HEK293 (cell line): Measurements from ENCODE around the gene ARHGEF28.
A peak's percentile ranks its signal among the peaks of the same experiment; 100 is the strongest.

Experiments
- CTCF ChIA-PET: fragments of 350-600 bp; formaldehyde crosslinking; extraction: SDS; loops from one replicate; lab custom pipeline; 2021; ENCODE audit warnings: antibody characterized with exemption; lab: Yijun Ruan, JAX
- POLR2A ChIA-PET: fragments of 300-600 bp; formaldehyde crosslinking; extraction: SDS; loops from one replicate; lab custom pipeline; 2020; ENCODE audit warnings: antibody characterized with exemption, inconsistent platforms; lab: Yijun Ruan, JAX
- H3K27ac ChIP-seq: fragments of 200-500 bp; sonication (Bioruptor generic); 2 replicates; pipeline ENCODE4 v1.5.1; 2014; ENCODE audit warnings: low read depth, low read length, control low read depth, inconsistent platforms; ENCODE audit errors: extremely low read depth
- H3K36me3 ChIP-seq, 2 experiments: fragments of 200-500 bp in 1 of 2; sonication (Bioruptor generic) in 1 of 2; 1 replicate in 1 of 2; 2 replicates in 1 of 2; pipeline ENCODE4 v1.5.1; 2014 to 2017; ENCODE audit warnings: inconsistent platforms in 2 of 2, low read length in 2 of 2; ENCODE audit not compliant: control insufficient read depth in 2 of 2, insufficient read depth in 1 of 2
- H3K4me1 ChIP-seq: fragments of 200-500 bp; sonication (Bioruptor generic); 2 replicates; pipeline ENCODE4 v1.5.1; 2014; ENCODE audit warnings: mild to moderate bottlenecking, low read length, inconsistent platforms; ENCODE audit not compliant: control insufficient read depth, insufficient read depth
- H3K4me3 ChIP-seq: 2 replicates; pipeline ENCODE4 v1.5.1; 2011; ENCODE audit warnings: low read depth, mild to moderate bottlenecking, control low read depth, low read length, moderate library complexity
- H3K9me3 ChIP-seq: fragments of 200-500 bp; sonication (Bioruptor generic); 2 replicates; pipeline ENCODE4 v1.5.1; 2014; ENCODE audit warnings: low read depth, low read length, inconsistent platforms; ENCODE audit not compliant: control insufficient read depth, insufficient read depth
- BCL11A ChIP-seq: fragments of 450-650 bp; formaldehyde crosslinking; IDR thresholded peaks from 2 replicates; pipeline ENCODE4 v1.5.1; 2016; ENCODE audit warnings: low read depth, missing biosample characterization, missing genetic modification characterization
- GLIS1 ChIP-seq: fragments of 450-650 bp; formaldehyde crosslinking; IDR thresholded peaks from 2 replicates; pipeline ENCODE4 v1.5.1; 2016; ENCODE audit warnings: missing biosample characterization, missing genetic modification characterization
- IKZF3 ChIP-seq: fragments of 450-650 bp; IDR thresholded peaks from 2 replicates; pipeline ENCODE4 v1.5.0; 2018; ENCODE audit warnings: missing biosample characterization, mild to moderate bottlenecking, missing genetic modification characterization, moderate library complexity
- KLF1 ChIP-seq: fragments of 450-650 bp; formaldehyde crosslinking; IDR thresholded peaks from 2 replicates; pipeline ENCODE4 v1.5.1; 2016; ENCODE audit warnings: missing biosample characterization, missing genetic modification characterization
- KLF10 ChIP-seq: fragments of 450-650 bp; IDR thresholded peaks from 2 replicates; pipeline ENCODE4 v1.5.1; 2018; ENCODE audit warnings: missing biosample characterization, mild to moderate bottlenecking, missing genetic modification characterization
- KLF7 ChIP-seq: fragments of 450-650 bp; formaldehyde crosslinking; IDR thresholded peaks from 2 replicates; pipeline ENCODE4 v1.5.1; 2016; ENCODE audit warnings: missing biosample characterization, missing genetic modification characterization, borderline replicate concordance
- KLF8 ChIP-seq: fragments of 450-650 bp; formaldehyde crosslinking; IDR thresholded peaks from 2 replicates; pipeline ENCODE4 v1.5.1; 2016; ENCODE audit warnings: missing biosample characterization, missing genetic modification characterization
- OSR2 ChIP-seq: fragments of 450-650 bp; formaldehyde crosslinking; IDR thresholded peaks from 2 replicates; pipeline ENCODE4 v1.5.1; 2016; ENCODE audit warnings: missing biosample characterization, missing genetic modification characterization
- SP3 ChIP-seq: fragments of 450-650 bp; formaldehyde crosslinking; IDR thresholded peaks from 2 replicates; pipeline ENCODE4 v1.5.1; 2016; ENCODE audit warnings: missing biosample characterization, missing genetic modification characterization
- ZBTB17 ChIP-seq: fragments of 450-650 bp; formaldehyde crosslinking; IDR thresholded peaks from 2 replicates; pipeline ENCODE4 v1.5.1; 2016; ENCODE audit warnings: missing biosample characterization, missing genetic modification characterization
- ZFP69B ChIP-seq: fragments of 450-650 bp; formaldehyde crosslinking; IDR thresholded peaks from 2 replicates; pipeline ENCODE4 v1.5.1; 2016; ENCODE audit warnings: missing biosample characterization, missing genetic modification characterization
- ZNF155 ChIP-seq: fragments of 450-650 bp; formaldehyde crosslinking; IDR thresholded peaks from 2 replicates; pipeline ENCODE4 v1.5.1; 2016; ENCODE audit warnings: missing biosample characterization, missing genetic modification characterization
- ZNF24 ChIP-seq: fragments of 450-650 bp; formaldehyde crosslinking; IDR thresholded peaks from 2 replicates; pipeline ENCODE4 v1.5.1; 2016; ENCODE audit warnings: missing biosample characterization, missing genetic modification characterization
- ZNF354C ChIP-seq: fragments of 450-650 bp; formaldehyde crosslinking; IDR thresholded peaks from 2 replicates; pipeline ENCODE4 v1.5.1; 2016; ENCODE audit warnings: missing biosample characterization, missing genetic modification characterization, low read depth, borderline replicate concordance
- ZNF366 ChIP-seq: fragments of 450-650 bp; formaldehyde crosslinking; conservative IDR thresholded peaks from 2 replicates; pipeline ENCODE4 v1.5.1; 2016; ENCODE audit warnings: missing biosample characterization, missing genetic modification characterization
- ZNF501 ChIP-seq: fragments of 450-650 bp; formaldehyde crosslinking; IDR thresholded peaks from 2 replicates; pipeline ENCODE4 v1.5.1; 2016; ENCODE audit warnings: missing biosample characterization, missing genetic modification characterization
- ZNF558 ChIP-seq: fragments of 450-650 bp; formaldehyde crosslinking; IDR thresholded peaks from 2 replicates; pipeline ENCODE4 v1.5.1; 2016; ENCODE audit warnings: missing biosample characterization, missing genetic modification characterization
- ZNF600 ChIP-seq: fragments of 450-650 bp; formaldehyde crosslinking; IDR thresholded peaks from 2 replicates; pipeline ENCODE4 v1.5.1; 2016; ENCODE audit warnings: missing biosample characterization, missing genetic modification characterization
- ZNF624 ChIP-seq: fragments of 450-650 bp; formaldehyde crosslinking; IDR thresholded peaks from 2 replicates; pipeline ENCODE4 v1.5.1; 2017; ENCODE audit warnings: missing biosample characterization, missing genetic modification characterization
- ZNF629 ChIP-seq: fragments of 450-650 bp; formaldehyde crosslinking; IDR thresholded peaks from 2 replicates; pipeline ENCODE4 v1.5.1; 2017; ENCODE audit warnings: missing biosample characterization, missing genetic modification characterization
- ZNF664 ChIP-seq: fragments of 450-650 bp; formaldehyde crosslinking; IDR thresholded peaks from 2 replicates; pipeline ENCODE4 v1.5.1; 2016; ENCODE audit warnings: missing biosample characterization, missing genetic modification characterization
- TF ChIP-seq, protein P1 (sequence below): fragments of 450-650 bp; formaldehyde crosslinking; IDR thresholded peaks from 2 replicates; pipeline ENCODE4 v1.5.1; 2016; ENCODE audit warnings: missing biosample characterization, missing genetic modification characterization, borderline replicate concordance
- TF ChIP-seq, protein P2 (sequence below): fragments of 450-650 bp; formaldehyde crosslinking; IDR thresholded peaks from 2 replicates; pipeline ENCODE4 v1.5.1; 2016; ENCODE audit warnings: missing biosample characterization, missing genetic modification characterization
- TF ChIP-seq, protein P3 (sequence below): fragments of 450-650 bp; IDR thresholded peaks from 2 replicates; pipeline ENCODE4 v1.5.1; 2018; ENCODE audit warnings: missing biosample characterization, mild to moderate bottlenecking, missing genetic modification characterization
- TF ChIP-seq, protein P4 (sequence below): fragments of 450-650 bp; formaldehyde crosslinking; IDR thresholded peaks from 2 replicates; pipeline ENCODE4 v1.5.1; 2017; ENCODE audit warnings: missing biosample characterization, missing genetic modification characterization
- TF ChIP-seq, protein P5 (sequence below): fragments of 450-650 bp; formaldehyde crosslinking; IDR thresholded peaks from 2 replicates; pipeline ENCODE4 v1.5.1; 2017; ENCODE audit warnings: missing biosample characterization, missing genetic modification characterization

The ARHGEF28 gene

DNA sequence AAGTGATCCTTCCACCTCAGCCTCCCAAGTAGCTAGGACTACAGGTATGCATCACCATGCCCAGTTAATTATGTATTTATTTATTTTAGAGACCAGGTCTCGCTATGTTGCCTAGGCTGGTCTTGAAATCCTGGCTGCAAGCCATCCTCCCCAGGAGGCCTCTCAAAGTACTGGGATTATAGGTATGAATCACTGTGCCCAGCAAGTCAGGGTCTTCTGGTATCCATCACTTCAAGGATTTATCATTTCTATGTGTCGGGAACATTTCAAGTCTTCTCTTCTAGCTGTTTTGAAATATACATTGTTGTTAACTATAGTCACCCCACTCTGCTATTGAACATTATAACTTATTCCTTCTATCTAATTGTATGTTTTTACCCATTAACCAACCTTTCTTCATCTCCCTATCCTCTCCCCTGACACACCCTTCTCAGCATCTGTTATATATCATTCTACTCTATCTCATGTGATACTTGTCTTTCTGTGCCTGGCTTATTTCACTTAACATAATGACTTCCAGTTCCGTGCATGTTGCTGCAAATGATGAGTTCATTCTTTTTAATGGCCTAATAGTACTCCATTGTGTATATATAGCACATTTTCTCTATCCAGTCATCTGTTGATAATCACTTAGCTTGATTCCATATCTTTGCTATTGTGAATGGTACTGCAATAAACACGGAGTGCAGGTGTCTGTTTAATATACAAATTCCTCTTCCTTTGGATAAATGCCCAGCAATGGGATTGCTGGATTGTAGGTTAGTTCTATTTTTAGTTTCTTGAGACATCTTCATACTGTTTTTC lies 34.1 kb upstream of the ARHGEF28 start:
- ChIA-PET POLR2A (interaction anchor here (1.2 kb wide), 1 partner anchor 1049 kb away, joined by 3 read pairs; the partner anchor contains the start of gene ENC1), CTCF (interaction anchor here (0.6 to 9.1 kb wide), 44 partner anchors 8 to 1327 kb away, joined by 3 to 258 read pairs (median 5); no protein-coding TSS in a partner anchor)
- Histone ChIP-seq H3K36me3 (no peaks in the 10 kb centered on the region), H3K9me3 (no peaks in the 10 kb centered on the region), H3K4me1 (0 out of 2 replicates have a peak, but pooled peaks cover 3% of the 10 kb centered on the region), H3K27ac (no peak overlapping the region), H3K4me3 (no peak overlapping the region)
- TF ChIP-seq GLIS1 (tag by site-specific recombination) (peak; percentile 94), ZNF600 (no peak; the same call in 1 of the 2 replicates), ZNF155 (no peak), IKZF3 (tag by site-specific recombination) (no peak), ZNF624 (no peak), ZNF629 (tag by site-specific recombination) (peak; percentile 81; the same call in 1 of the 2 replicates), KLF10 (tag by site-specific recombination) (peak; percentile 94), ZNF664 (tag by site-specific recombination) (peak; percentile 26; the same call in 1 of the 2 replicates), ZBTB17 (peak; percentile 82), KLF7 (peak; percentile 51; the same call in 1 of the 2 replicates), KLF1 (tag by site-specific recombination) (peak; percentile 70), ZNF24 (0 out of 2 replicates have a peak, but pooled peaks have one; percentile 64), ZFP69B (tag by site-specific recombination) (no peak), ZNF558 (peak; percentile 12), ZNF354C (no peak), ZNF501 (tag by site-specific recombination) (peak; percentile 31; the same call in 1 of the 2 replicates), SP3 (peak; percentile 15; the same call in 1 of the 2 replicates), OSR2 (tag by site-specific recombination) (peak; percentile 85), BCL11A (tag by site-specific recombination) (peak; percentile 87), ZNF366 (tag by site-specific recombination) (peak; percentile 82), KLF8 (tag by site-specific recombination) (peak; percentile 56)
- TF ChIP-seq, protein P1, sequence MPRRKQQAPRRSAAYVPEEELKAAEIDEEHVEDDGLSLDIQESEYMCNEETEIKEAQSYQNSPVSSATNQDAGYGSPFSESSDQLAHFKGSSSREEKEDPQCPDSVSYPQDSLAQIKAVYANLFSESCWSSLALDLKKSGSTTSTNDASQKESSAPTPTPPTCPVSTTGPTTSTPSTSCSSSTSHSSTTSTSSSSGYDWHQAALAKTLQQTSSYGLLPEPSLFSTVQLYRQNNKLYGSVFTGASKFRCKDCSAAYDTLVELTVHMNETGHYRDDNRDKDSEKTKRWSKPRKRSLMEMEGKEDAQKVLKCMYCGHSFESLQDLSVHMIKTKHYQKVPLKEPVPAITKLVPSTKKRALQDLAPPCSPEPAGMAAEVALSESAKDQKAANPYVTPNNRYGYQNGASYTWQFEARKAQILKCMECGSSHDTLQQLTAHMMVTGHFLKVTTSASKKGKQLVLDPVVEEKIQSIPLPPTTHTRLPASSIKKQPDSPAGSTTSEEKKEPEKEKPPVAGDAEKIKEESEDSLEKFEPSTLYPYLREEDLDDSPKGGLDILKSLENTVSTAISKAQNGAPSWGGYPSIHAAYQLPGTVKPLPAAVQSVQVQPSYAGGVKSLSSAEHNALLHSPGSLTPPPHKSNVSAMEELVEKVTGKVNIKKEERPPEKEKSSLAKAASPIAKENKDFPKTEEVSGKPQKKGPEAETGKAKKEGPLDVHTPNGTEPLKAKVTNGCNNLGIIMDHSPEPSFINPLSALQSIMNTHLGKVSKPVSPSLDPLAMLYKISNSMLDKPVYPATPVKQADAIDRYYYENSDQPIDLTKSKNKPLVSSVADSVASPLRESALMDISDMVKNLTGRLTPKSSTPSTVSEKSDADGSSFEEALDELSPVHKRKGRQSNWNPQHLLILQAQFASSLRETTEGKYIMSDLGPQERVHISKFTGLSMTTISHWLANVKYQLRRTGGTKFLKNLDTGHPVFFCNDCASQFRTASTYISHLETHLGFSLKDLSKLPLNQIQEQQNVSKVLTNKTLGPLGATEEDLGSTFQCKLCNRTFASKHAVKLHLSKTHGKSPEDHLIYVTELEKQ (tag by site-specific recombination) = peak; percentile 70
- TF ChIP-seq, protein P2, sequence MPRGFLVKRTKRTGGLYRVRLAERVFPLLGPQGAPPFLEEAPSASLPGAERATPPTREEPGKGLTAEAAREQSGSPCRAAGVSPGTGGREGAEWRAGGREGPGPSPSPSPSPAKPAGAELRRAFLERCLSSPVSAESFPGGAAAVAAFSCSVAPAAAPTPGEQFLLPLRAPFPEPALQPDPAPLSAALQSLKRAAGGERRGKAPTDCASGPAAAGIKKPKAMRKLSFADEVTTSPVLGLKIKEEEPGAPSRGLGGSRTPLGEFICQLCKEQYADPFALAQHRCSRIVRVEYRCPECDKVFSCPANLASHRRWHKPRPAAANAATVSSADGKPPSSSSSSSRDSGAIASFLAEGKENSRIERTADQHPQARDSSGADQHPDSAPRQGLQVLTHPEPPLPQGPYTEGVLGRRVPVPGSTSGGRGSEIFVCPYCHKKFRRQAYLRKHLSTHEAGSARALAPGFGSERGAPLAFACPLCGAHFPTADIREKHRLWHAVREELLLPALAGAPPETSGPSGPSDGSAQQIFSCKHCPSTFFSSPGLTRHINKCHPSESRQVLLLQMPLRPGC (tag by site-specific recombination) = peak; percentile 95
- TF ChIP-seq, protein P3, sequence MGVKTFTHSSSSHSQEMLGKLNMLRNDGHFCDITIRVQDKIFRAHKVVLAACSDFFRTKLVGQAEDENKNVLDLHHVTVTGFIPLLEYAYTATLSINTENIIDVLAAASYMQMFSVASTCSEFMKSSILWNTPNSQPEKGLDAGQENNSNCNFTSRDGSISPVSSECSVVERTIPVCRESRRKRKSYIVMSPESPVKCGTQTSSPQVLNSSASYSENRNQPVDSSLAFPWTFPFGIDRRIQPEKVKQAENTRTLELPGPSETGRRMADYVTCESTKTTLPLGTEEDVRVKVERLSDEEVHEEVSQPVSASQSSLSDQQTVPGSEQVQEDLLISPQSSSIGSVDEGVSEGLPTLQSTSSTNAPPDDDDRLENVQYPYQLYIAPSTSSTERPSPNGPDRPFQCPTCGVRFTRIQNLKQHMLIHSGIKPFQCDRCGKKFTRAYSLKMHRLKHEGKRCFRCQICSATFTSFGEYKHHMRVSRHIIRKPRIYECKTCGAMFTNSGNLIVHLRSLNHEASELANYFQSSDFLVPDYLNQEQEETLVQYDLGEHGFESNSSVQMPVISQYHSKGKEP (tag by site-specific recombination) = peak; percentile 92
- TF ChIP-seq, protein P4, sequence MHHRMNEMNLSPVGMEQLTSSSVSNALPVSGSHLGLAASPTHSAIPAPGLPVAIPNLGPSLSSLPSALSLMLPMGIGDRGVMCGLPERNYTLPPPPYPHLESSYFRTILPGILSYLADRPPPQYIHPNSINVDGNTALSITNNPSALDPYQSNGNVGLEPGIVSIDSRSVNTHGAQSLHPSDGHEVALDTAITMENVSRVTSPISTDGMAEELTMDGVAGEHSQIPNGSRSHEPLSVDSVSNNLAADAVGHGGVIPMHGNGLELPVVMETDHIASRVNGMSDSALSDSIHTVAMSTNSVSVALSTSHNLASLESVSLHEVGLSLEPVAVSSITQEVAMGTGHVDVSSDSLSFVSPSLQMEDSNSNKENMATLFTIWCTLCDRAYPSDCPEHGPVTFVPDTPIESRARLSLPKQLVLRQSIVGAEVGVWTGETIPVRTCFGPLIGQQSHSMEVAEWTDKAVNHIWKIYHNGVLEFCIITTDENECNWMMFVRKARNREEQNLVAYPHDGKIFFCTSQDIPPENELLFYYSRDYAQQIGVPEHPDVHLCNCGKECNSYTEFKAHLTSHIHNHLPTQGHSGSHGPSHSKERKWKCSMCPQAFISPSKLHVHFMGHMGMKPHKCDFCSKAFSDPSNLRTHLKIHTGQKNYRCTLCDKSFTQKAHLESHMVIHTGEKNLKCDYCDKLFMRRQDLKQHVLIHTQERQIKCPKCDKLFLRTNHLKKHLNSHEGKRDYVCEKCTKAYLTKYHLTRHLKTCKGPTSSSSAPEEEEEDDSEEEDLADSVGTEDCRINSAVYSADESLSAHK (tag by site-specific recombination) = no peak
- TF ChIP-seq, protein P5, sequence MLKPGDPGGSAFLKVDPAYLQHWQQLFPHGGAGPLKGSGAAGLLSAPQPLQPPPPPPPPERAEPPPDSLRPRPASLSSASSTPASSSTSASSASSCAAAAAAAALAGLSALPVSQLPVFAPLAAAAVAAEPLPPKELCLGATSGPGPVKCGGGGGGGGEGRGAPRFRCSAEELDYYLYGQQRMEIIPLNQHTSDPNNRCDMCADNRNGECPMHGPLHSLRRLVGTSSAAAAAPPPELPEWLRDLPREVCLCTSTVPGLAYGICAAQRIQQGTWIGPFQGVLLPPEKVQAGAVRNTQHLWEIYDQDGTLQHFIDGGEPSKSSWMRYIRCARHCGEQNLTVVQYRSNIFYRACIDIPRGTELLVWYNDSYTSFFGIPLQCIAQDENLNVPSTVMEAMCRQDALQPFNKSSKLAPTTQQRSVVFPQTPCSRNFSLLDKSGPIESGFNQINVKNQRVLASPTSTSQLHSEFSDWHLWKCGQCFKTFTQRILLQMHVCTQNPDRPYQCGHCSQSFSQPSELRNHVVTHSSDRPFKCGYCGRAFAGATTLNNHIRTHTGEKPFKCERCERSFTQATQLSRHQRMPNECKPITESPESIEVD = 0 out of 2 replicates have a peak, but pooled peaks have one; percentile 26
